Mammary epithelial cell (primary cell): Measurements from ENCODE around the gene UCHL3.

Source experiments
- EZH2 ChIP-seq: IDR thresholded peaks from 2 replicates; pipeline ENCODE4 v1.6.1; 2012; ENCODE audit warnings: low read length, inconsistent platforms, borderline replicate concordance
- TF ChIP-seq, protein P1 (sequence below), 2 donors: IDR thresholded peaks in 1 of 2; conservative IDR thresholded peaks in 1 of 2; 2 replicates each; pipeline ENCODE4 v1.5.1; 2011 to 2012; ENCODE audit warnings: inconsistent platforms in 2 of 2, low read length in 2 of 2, mild to moderate bottlenecking in 2 of 2, control low read depth in 1 of 2, low read depth in 1 of 2; ENCODE audit not compliant: insufficient read depth in 1 of 2; ENCODE audit errors: extremely low read depth in 1 of 2

- TF ChIP-seq, protein P1, sequence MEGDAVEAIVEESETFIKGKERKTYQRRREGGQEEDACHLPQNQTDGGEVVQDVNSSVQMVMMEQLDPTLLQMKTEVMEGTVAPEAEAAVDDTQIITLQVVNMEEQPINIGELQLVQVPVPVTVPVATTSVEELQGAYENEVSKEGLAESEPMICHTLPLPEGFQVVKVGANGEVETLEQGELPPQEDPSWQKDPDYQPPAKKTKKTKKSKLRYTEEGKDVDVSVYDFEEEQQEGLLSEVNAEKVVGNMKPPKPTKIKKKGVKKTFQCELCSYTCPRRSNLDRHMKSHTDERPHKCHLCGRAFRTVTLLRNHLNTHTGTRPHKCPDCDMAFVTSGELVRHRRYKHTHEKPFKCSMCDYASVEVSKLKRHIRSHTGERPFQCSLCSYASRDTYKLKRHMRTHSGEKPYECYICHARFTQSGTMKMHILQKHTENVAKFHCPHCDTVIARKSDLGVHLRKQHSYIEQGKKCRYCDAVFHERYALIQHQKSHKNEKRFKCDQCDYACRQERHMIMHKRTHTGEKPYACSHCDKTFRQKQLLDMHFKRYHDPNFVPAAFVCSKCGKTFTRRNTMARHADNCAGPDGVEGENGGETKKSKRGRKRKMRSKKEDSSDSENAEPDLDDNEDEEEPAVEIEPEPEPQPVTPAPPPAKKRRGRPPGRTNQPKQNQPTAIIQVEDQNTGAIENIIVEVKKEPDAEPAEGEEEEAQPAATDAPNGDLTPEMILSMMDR (conservative IDR thresholded peaks at IDR 0.05 in 1 of 2, IDR thresholded peaks at IDR 0.05 in 1 of 2; ENCODE audit: extremely low read depth in 1 of 2, insufficient read depth in 1 of 2, low read depth in 1 of 2, low read length in 2 of 2) = no peak
- no peak for TF ChIP-seq EZH2
Observed at GRCh38 chr13:75507027-75508001, 42.3 kb upstream of the UCHL3 start.
